Naive thymus-derived CD4-positive, alpha-beta T cell (primary cell): ENCODE measurements around the gene FLNB. TPM values are rescaled to one million over a fixed set of nuclear protein-coding genes. Genes with fewer than 3 reads are reported as not detected.

Experiments
- ATAC-seq: fragments of 150-1000 bp; cut with Tn5 transposase; 2 replicates; pipeline ENCODE4 v1.10.0; 2021; ENCODE audit warnings: mild to moderate bottlenecking, moderate library complexity
- CTCF ChIA-PET: fragments of 350-600 bp; sonication (Branson Sonifier 250); formaldehyde crosslinking; loops from one replicate; lab custom pipeline; 2021; ENCODE audit warnings: antibody characterized with exemption; lab: Charles Lee
- POLR2A ChIA-PET: fragments of 350-600 bp; sonication (Branson Sonifier 250); formaldehyde crosslinking; loops from one replicate; lab custom pipeline; 2021; ENCODE audit warnings: antibody characterized with exemption, inconsistent platforms; lab: Charles Lee
- DNase-seq, 9 donors: peaks; one replicate each; pipeline versions ENCODE4 v3.0.0 to v3.0.0-alpha.2; 2020 to 2022; ENCODE audit warnings: mixed read lengths in 1 of 9
- H3K27ac ChIP-seq: one replicate; pipeline ENCODE4 v1.7.0; 2013; ENCODE audit warnings: mild to moderate bottlenecking, low read depth, low read length, moderate library complexity
- H3K27me3 ChIP-seq, 2 donors: one replicate each; pipeline ENCODE4 v1.7.0; 2013; ENCODE audit warnings: low read length in 2 of 2, mild to moderate bottlenecking in 2 of 2, moderate library complexity in 2 of 2; ENCODE audit not compliant: control insufficient read depth in 2 of 2, insufficient read depth in 2 of 2
- H3K36me3 ChIP-seq, 3 experiments: 1 replicate in 2 of 3; 2 replicates in 1 of 3; pipeline ENCODE4 v1.7.0; 2013; ENCODE audit warnings: low read length in 3 of 3, mild to moderate bottlenecking in 3 of 3, moderate library complexity in 1 of 3; ENCODE audit not compliant: insufficient read depth in 3 of 3, control insufficient read depth in 2 of 3
- H3K4me1 ChIP-seq, 2 donors: one replicate each; pipeline ENCODE4 v1.7.0; 2013; ENCODE audit warnings: low read length in 2 of 2, mild to moderate bottlenecking in 2 of 2, moderate library complexity in 1 of 2; ENCODE audit not compliant: control insufficient read depth in 2 of 2, insufficient read depth in 2 of 2
- H3K4me3 ChIP-seq: 2 replicates; pipeline ENCODE4 v1.7.0; 2013; ENCODE audit warnings: mild to moderate bottlenecking, low read length
- H3K9me3 ChIP-seq, 3 experiments: 1 replicate in 2 of 3; 2 replicates in 1 of 3; pipeline ENCODE4 v1.7.0; 2013; ENCODE audit warnings: low read length in 3 of 3; ENCODE audit not compliant: control insufficient read depth in 2 of 3
- H3K27ac Mint-ChIP-seq, 9 donors: one replicate each; pipeline ENCODE4 v1.8.0; 2020 to 2022; ENCODE audit warnings: mixed read lengths in 9 of 9, mild to moderate bottlenecking in 8 of 9, moderate library complexity in 5 of 9, inconsistent platforms in 2 of 9
- H3K27me3 Mint-ChIP-seq, 5 donors: one replicate each; pipeline ENCODE4 v1.8.0; 2021 to 2022; ENCODE audit warnings: mixed read lengths in 5 of 5, mild to moderate bottlenecking in 1 of 5
- H3K36me3 Mint-ChIP-seq, 5 donors: one replicate each; pipeline ENCODE4 v1.8.0; 2020 to 2022; ENCODE audit warnings: mixed read lengths in 5 of 5, mild to moderate bottlenecking in 3 of 5, inconsistent platforms in 1 of 5
- H3K4me1 Mint-ChIP-seq, 7 donors: one replicate each; pipeline ENCODE4 v1.8.0; 2020 to 2022; ENCODE audit warnings: mixed read lengths in 7 of 7, mild to moderate bottlenecking in 3 of 7, inconsistent platforms in 1 of 7
- H3K4me3 Mint-ChIP-seq, 10 donors: one replicate each; pipeline ENCODE4 v1.8.0; 2020 to 2022; ENCODE audit warnings: mild to moderate bottlenecking in 10 of 10, mixed read lengths in 10 of 10, moderate library complexity in 6 of 10, inconsistent platforms in 2 of 10
- H3K9me3 Mint-ChIP-seq, 11 donors: one replicate each; pipeline ENCODE4 v1.8.0; 2020 to 2022; ENCODE audit warnings: mixed read lengths in 11 of 11, mild to moderate bottlenecking in 4 of 11, inconsistent platforms in 1 of 11, moderate library complexity in 1 of 11
- intact Hi-C, 2 donors: fragments of 100-400 bp; cut with micrococcal nuclease; formaldehyde crosslinking; loops; one replicate each; pipeline ENCODE4 v1.15.1; 2023
- polyA plus RNA-seq, 2 donors: library from polyadenylated mRNA; unstranded; fragments of 300-500 nt; fragmentation: Illumina TruSeq; gene quantifications; one replicate each; pipeline ENCODE4 v1.2.3, GENCODE V29; 2021
- total RNA-seq, 6 experiments: library from RNA in 5 of 6; stranded (reverse) in 5 of 6; gene quantifications; 1 replicate in 5 of 6; 2 replicates in 1 of 6; pipeline ENCODE4 v1.2.3 and lab custom pipeline; 2021 to 2026

FLNB gene
- total and polyA plus RNA-seq, 7 experiments from 2014 or later = 15.7 to 66.7 (median 47.6) TPM

DNA sequence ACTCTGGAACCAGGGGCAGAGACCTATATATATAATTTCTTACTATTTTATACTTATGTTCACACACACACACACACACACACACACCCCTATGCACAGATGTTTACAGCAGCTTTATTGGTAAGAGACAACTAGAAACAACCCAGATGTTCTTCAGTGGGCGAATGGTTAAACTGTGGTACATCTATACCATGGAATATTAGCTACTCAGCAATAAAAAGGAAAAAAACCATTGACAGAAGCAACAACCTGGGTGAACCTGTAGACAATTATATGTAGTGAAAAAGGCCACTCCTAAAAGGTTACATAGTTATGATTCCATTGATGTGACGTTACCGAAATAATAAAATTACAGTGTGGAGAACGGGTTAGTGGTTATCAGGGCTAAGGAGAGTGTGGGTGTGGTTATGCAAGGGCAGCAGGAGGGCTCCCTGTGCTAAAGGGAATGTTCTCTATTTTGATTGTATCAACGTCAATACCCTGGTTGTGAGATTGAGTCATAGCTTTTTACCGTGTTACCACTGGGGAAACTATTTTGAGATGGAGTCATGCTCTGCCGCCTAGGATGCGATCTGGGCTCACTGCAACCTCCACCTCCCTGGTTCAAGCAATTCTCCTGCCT, 85.5 kb downstream of the FLNB start:
- POLR2A ChIA-PET = interaction anchor here (0.6 to 0.9 kb wide), 2 partner anchors 14 to 16 kb away, joined by 4 read pairs; no protein-coding TSS in a partner anchor

DNA sequence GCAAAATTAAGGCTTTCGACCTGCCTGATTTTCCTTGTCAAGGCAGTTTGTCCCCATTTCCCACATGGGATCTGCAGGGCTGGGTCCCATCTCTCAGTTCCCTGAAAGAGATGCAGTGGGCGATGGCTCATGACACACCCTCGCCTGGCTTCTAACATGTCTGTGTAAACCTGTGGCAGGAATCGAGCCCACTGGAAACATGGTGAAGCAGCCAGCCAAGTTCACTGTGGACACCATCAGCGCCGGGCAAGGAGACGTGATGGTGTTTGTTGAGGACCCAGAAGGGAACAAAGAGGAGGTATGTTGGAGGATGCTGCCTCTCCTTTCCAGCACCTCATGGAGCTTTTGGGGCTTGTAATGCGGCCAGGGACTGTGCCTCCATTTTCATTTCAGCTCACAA, 86.4 kb downstream of the FLNB start:
- intact Hi-C loops = no loop called here
- H3K27ac ChIP-seq = no peak overlapping the region
- H3K4me1 ChIP-seq = no peaks in the 10 kb centered on the region
- H3K36me3 Mint-ChIP-seq = peaks cover 3 to 50% (median 23%) of the 10 kb centered on the region in 5 donors
- peaks cover 0 to 5% (median 0%) of the 10 kb centered on the region in 7 donors for H3K4me1 Mint-ChIP-seq
- no peaks in the 10 kb centered on the region for H3K27me3 ChIP-seq
- H3K4me3 Mint-ChIP-seq = no peak overlapping the region
- H3K36me3 ChIP-seq = peaks cover 0 to 48% (median 4%) of the 10 kb centered on the region in 3 experiments
- ChIA-PET CTCF (no interaction called here), POLR2A (no interaction called here)
- H3K9me3 ChIP-seq = no peaks in the 10 kb centered on the region
- ATAC-seq (no peak), DNase-seq (no peak)
- H3K27me3 Mint-ChIP-seq = no peaks in the 10 kb centered on the region
- H3K9me3 Mint-ChIP-seq = no peaks in the 10 kb centered on the region
- no peak overlapping the region for H3K4me3 ChIP-seq
- no peak overlapping the region for H3K27ac Mint-ChIP-seq

More for the DNA sequence above, 85.5 kb downstream of the FLNB start:
- no peaks in the 10 kb centered on the region for H3K9me3 Mint-ChIP-seq
- no peak overlapping the region for H3K27ac Mint-ChIP-seq
- no peaks in the 10 kb centered on the region for H3K27me3 ChIP-seq
- H3K36me3 ChIP-seq = peaks cover 0 to 38% (median 4%) of the 10 kb centered on the region in 3 experiments
- CTCF ChIA-PET = no interaction called here
- no peaks in the 10 kb centered on the region for H3K4me1 ChIP-seq
- ATAC-seq = no peak
- no peaks in the 10 kb centered on the region for H3K9me3 ChIP-seq
- no peak for DNase-seq
- H3K4me3 ChIP-seq = no peak overlapping the region
- H3K4me3 Mint-ChIP-seq = no peak overlapping the region
- H3K36me3 Mint-ChIP-seq = peaks cover 4 to 47% (median 18%) of the 10 kb centered on the region in 5 donors
- H3K4me1 Mint-ChIP-seq = peaks cover 0 to 7% (median 0%) of the 10 kb centered on the region in 7 donors
- no peaks in the 10 kb centered on the region for H3K27me3 Mint-ChIP-seq
- intact Hi-C loops = no loop called here
- no peak overlapping the region for H3K27ac ChIP-seq

DNA sequence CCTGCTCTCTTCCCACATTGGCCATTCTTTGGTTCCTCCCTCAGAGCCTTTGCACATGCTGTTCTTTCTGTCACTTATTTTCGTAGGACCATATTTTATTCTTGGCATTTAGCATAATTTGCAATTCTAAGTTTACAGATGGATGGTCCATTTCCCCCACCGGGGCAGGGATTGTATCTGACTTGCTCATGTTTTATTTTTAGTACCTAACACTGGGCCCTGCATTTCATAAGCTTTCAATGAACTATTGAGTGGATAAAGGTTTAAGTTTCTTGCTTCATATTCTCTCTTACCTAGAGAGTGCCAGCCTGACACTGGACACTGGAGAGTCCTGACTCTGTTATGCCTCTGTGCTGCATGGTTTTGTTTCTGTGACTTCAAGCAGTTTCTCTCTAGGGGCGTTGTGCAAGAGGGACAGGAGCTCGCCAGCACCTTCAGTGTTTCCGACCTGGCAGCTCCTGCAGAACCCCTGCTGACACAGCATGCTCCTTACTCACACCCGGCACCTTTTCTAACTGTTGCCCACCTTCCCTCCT, 87.4 kb downstream of the FLNB start:
- ChIA-PET CTCF (no interaction called here), POLR2A (no interaction called here)
- no peak overlapping the region for H3K27ac ChIP-seq
- DNase-seq (no peak), ATAC-seq (no peak)
- H3K9me3 ChIP-seq = no peaks in the 10 kb centered on the region
- no peaks in the 10 kb centered on the region for H3K4me1 ChIP-seq
- H3K9me3 Mint-ChIP-seq = no peaks in the 10 kb centered on the region
- H3K27me3 ChIP-seq = no peaks in the 10 kb centered on the region
- H3K4me3 ChIP-seq = no peak overlapping the region
- H3K27me3 Mint-ChIP-seq = no peaks in the 10 kb centered on the region
- peak overlapping the region in 1 of 9 donors; percentile 74 for H3K27ac Mint-ChIP-seq
- peaks cover 0 to 53% (median 4%) of the 10 kb centered on the region in 3 experiments for H3K36me3 ChIP-seq
- intact Hi-C loops = no loop called here
- H3K4me3 Mint-ChIP-seq = no peak overlapping the region
- H3K36me3 Mint-ChIP-seq = peaks cover 5 to 59% (median 30%) of the 10 kb centered on the region in 5 donors
- peaks cover 0 to 7% (median 0%) of the 10 kb centered on the region in 7 donors for H3K4me1 Mint-ChIP-seq

DNA sequence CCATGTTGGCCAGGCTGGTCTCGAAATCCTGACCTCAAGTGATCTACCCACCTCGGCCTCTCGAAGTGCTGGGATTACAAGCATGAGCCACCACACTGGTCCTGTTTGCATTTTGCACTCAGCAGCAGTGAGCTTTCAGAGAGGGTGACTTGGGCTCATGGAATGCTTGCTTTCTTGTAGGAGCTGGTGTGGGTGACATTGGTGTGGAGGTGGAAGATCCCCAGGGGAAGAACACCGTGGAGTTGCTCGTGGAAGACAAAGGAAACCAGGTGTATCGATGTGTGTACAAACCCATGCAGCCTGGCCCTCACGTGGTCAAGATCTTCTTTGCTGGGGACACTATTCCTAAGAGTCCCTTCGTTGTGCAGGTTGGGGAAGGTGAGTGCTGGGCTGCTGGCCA, 90.3 kb downstream of the FLNB start:
- Histone ChIP-seq H3K36me3 (peaks cover 0 to 82% (median 4%) of the 10 kb centered on the region in 3 experiments), H3K4me1 (no peaks in the 10 kb centered on the region), H3K9me3 (no peaks in the 10 kb centered on the region), H3K27ac (no peak overlapping the region), H3K4me3 (no peak overlapping the region), H3K27me3 (no peaks in the 10 kb centered on the region)
- ChIA-PET POLR2A (no interaction called here), CTCF (no interaction called here)
- no peak overlapping the region for H3K4me3 Mint-ChIP-seq
- no peaks in the 10 kb centered on the region for H3K9me3 Mint-ChIP-seq
- ATAC-seq = no peak
- H3K4me1 Mint-ChIP-seq = peaks cover 0 to 7% (median 0%) of the 10 kb centered on the region in 7 donors
- H3K27ac Mint-ChIP-seq = no peak overlapping the region
- no peaks in the 10 kb centered on the region for H3K27me3 Mint-ChIP-seq
- no peak for DNase-seq
- H3K36me3 Mint-ChIP-seq = peaks cover 14 to 72% (median 32%) of the 10 kb centered on the region in 5 donors
- intact Hi-C loops = no loop called here

DNA sequence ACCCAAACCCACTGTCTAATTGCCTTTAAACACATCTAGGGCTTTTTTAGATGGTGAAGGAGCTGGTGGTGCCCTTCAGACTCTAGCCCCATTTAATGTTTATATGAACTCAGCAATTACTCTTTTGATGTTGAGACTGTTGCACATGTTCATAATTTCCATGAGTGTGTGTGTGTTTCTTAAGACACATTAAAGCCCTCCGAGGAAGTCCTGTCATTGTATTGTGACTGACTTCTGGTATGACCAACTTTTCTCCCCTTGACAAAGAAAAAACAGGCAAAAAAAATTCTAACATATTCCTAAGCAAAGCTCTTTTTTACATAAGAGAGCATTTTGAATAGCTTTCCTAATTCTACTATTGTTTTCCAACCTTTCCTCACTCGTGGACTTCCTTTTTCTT, 91.6 kb downstream of the FLNB start:
- Histone ChIP-seq H3K4me3 (no peak overlapping the region), H3K9me3 (no peaks in the 10 kb centered on the region), H3K36me3 (peaks cover 0 to 90% (median 4%) of the 10 kb centered on the region in 3 experiments), H3K27ac (no peak overlapping the region), H3K27me3 (no peaks in the 10 kb centered on the region), H3K4me1 (no peaks in the 10 kb centered on the region)
- H3K4me1 Mint-ChIP-seq = peaks cover 0 to 7% (median 0%) of the 10 kb centered on the region in 7 donors
- ChIA-PET POLR2A (no interaction called here), CTCF (interaction anchor here (0.8 kb wide), 1 partner anchor 78 kb away, joined by 3 read pairs; no protein-coding TSS in a partner anchor)
- H3K36me3 Mint-ChIP-seq = peaks cover 16 to 73% (median 40%) of the 10 kb centered on the region in 5 donors
- H3K4me3 Mint-ChIP-seq = no peak overlapping the region
- DNase-seq = no peak
- no peak for ATAC-seq
- H3K27ac Mint-ChIP-seq = peak overlapping the region in 1 of 9 donors; percentile 70
- intact Hi-C loops = no loop called here
- H3K9me3 Mint-ChIP-seq = no peaks in the 10 kb centered on the region
- H3K27me3 Mint-ChIP-seq = no peaks in the 10 kb centered on the region

DNA sequence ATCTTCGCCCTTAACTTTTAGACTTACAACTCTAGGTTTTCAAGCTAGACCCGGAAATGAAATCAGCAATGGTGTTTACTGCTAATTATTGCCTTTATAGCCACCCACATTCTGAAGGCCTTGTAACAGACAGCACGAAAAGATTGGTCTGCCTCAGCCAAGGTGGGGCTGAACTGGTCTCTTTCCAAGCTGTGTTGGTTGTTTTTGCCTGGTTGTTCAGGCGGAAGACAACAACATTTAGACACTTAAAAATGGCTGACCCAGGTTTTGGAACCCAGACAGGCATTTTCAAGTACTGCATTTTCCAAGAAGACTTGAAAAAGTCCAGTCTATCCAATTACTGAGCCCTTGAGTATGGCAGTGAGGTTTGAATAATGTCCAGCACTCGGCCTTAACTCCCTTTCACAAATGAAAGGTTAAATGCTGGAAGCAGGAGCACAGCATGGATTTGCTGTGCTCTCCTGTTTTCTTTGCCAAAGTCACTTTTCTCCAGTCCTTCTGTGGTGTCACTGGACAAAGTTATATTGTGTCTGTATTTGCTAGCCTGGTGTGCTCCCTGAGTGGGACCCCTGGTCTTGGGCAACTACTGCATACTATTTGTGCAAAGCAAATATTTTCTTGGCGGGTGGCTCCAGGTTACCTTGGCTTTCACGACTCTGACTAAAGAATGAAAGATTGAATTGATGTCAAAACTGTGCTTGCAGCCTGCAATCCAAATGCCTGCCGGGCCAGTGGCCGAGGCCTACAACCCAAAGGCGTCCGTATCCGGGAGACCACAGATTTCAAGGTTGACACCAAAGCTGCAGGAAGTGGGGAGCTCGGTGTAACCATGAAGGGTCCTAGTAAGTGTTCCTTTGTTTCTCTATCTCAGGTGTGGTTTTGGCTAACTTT, 93.5 kb downstream of the FLNB start:
- intact Hi-C loops = no loop called here
- H3K27ac ChIP-seq = no peak overlapping the region
- H3K4me3 ChIP-seq = no peak overlapping the region
- H3K9me3 ChIP-seq = no peaks in the 10 kb centered on the region
- Mint-ChIP-seq H3K27ac (peak overlapping the region in 2 of 9 donors; percentile 36 to 58), H3K4me3 (no peak overlapping the region), H3K36me3 (peaks cover 16 to 80% (median 44%) of the 10 kb centered on the region in 5 donors), H3K9me3 (no peaks in the 10 kb centered on the region), H3K4me1 (peaks cover 0 to 7% (median 0%) of the 10 kb centered on the region in 7 donors), H3K27me3 (no peaks in the 10 kb centered on the region)
- H3K27me3 ChIP-seq = no peaks in the 10 kb centered on the region
- no peaks in the 10 kb centered on the region for H3K4me1 ChIP-seq
- peaks cover 0 to 89% (median 4%) of the 10 kb centered on the region in 3 experiments for H3K36me3 ChIP-seq
- POLR2A ChIA-PET = interaction anchor here (0.6 kb wide), 1 partner anchor 382 kb away, joined by 3 read pairs; no protein-coding TSS in a partner anchor
- DNase-seq = no peak
- CTCF ChIA-PET = no interaction called here
- ATAC-seq = no peak
